HCT116 (cell line): ENCODE measurements around the gene ZNF496. TPM values are rescaled to one million over a fixed set of nuclear protein-coding genes. Genes with fewer than 3 reads are reported as not detected.
A peak's percentile ranks its signal among the peaks of the same experiment; 100 is the strongest.

Experiments
- ATAC-seq: fragments of 200-7000 bp; cut with Tn5 transposase; 2 replicates; pipeline ENCODE4 v1.9.1; 2020; ENCODE audit warnings: mild to moderate bottlenecking, moderate library complexity
- BruUV-seq: library from RNA; stranded (reverse); fragments of 400-500 nt; replicated peaks from 2 replicates; lab custom pipeline; 2021; lab: Mats Ljungman, UMichigan
- CTCF ChIA-PET: fragments of 300-600 bp; sonication (Branson Sonifier 250); formaldehyde crosslinking; loops from one replicate; lab custom pipeline; 2021; ENCODE audit warnings: antibody characterized with exemption; lab: Charles Lee
- POLR2A ChIA-PET: fragments of 300-600, 350-600 bp; sonication (Branson Sonifier 250); formaldehyde crosslinking; loops from one replicate; lab custom pipeline; 2021; ENCODE audit warnings: antibody characterized with exemption; lab: Charles Lee
- RAD21 ChIA-PET, 2 experiments: fragments of 300-600 bp; sonication (Branson Sonifier 250); formaldehyde crosslinking; loops; one replicate each; lab custom pipeline; 2023; ENCODE audit warnings: low total read pairs in 2 of 2; ENCODE audit not compliant: uncharacterized antibody in 2 of 2, unreplicated experiment in 2 of 2, low non-redundant PET in 1 of 2; lab: Charles Lee
- DNase-seq: peaks from one replicate; pipeline ENCODE4 v3.0.0-alpha.2; 2010; ENCODE audit warnings: low read depth, low spot score
- H2AFZ ChIP-seq: fragments of 200-600 bp; shearing (Covaris generic), sonication (generic); 2 replicates; pipeline ENCODE4 v1.6.1; 2017; ENCODE audit warnings: low read depth, mixed run types, mixed read lengths, antibody characterized with exemption, low read length; ENCODE audit not compliant: poor library complexity, severe bottlenecking
- H3K27ac ChIP-seq: 2 replicates; pipeline ENCODE4 v1.5.1; 2012; ENCODE audit warnings: low read depth, low read length
- H3K27me3 ChIP-seq: fragments of 200-600 bp; sonication (generic); 2 replicates; pipeline ENCODE4 v1.6.1; 2016; ENCODE audit warnings: mixed run types, low read length, mixed read lengths; ENCODE audit not compliant: insufficient read depth
- H3K36me3 ChIP-seq, 2 experiments: fragments of 200-500 bp in 1 of 2; fragments of 200-600 bp in 1 of 2; sonication (Bioruptor generic) in 1 of 2; sonication (generic) in 1 of 2; 2 replicates each; pipeline versions ENCODE4 v1.5.1 to v1.6.1; 2014 to 2016; ENCODE audit warnings: low read length in 2 of 2, inconsistent platforms in 1 of 2, mixed read lengths in 1 of 2, mixed run types in 1 of 2; ENCODE audit not compliant: insufficient read depth in 2 of 2, control insufficient read depth in 1 of 2
- H3K4me1 ChIP-seq, 2 experiments: fragments of 200-600 bp in 1 of 2; sonication (generic) in 1 of 2; 2 replicates each; pipeline versions ENCODE4 v1.5.1 to v1.6.1; 2012 to 2017; ENCODE audit warnings: low read length in 2 of 2, inconsistent platforms in 1 of 2, mild to moderate bottlenecking in 1 of 2, mixed read lengths in 1 of 2, mixed run types in 1 of 2, moderate library complexity in 1 of 2; ENCODE audit not compliant: insufficient read depth in 2 of 2, control insufficient read depth in 1 of 2
- H3K4me2 ChIP-seq: fragments of 200-600 bp; sonication (generic); 2 replicates; pipeline ENCODE4 v1.6.1; 2017; ENCODE audit warnings: mixed run types, low read length, mixed read lengths
- H3K4me3 ChIP-seq, 2 experiments: fragments of 200-600 bp in 1 of 2; sonication (generic) in 1 of 2; replicated peaks in 1 of 2; 2 replicates each; pipeline ENCODE4 v1.5.1; 2011 to 2016; ENCODE audit warnings: low read length in 2 of 2, control low read depth in 1 of 2, low read depth in 1 of 2, mild to moderate bottlenecking in 1 of 2, mixed read lengths in 1 of 2, mixed run types in 1 of 2
- H3K79me2 ChIP-seq: fragments of 200-600 bp; sonication (generic); 2 replicates; pipeline ENCODE4 v1.6.1; 2017; ENCODE audit warnings: mild to moderate bottlenecking, mixed run types, low read length, moderate library complexity, mixed read lengths; ENCODE audit not compliant: insufficient read depth
- H3K9ac ChIP-seq: fragments of 200-600 bp; sonication (generic); 2 replicates; pipeline ENCODE4 v1.6.1; 2016; ENCODE audit warnings: low read length, mixed read lengths
- H3K9me2 ChIP-seq: fragments of 200-600 bp; sonication (generic), shearing (Covaris generic); 2 replicates; pipeline ENCODE4 v1.6.1; 2017; ENCODE audit warnings: mixed run types, mild to moderate bottlenecking, moderate library complexity; ENCODE audit not compliant: insufficient read depth
- H3K9me3 ChIP-seq, 2 experiments: fragments of 200-500 bp in 1 of 2; fragments of 200-600 bp in 1 of 2; sonication (Bioruptor generic) in 1 of 2; sonication (generic) in 1 of 2; 2 replicates each; pipeline ENCODE4 v1.6.1; 2014 to 2017; ENCODE audit warnings: low read length in 2 of 2, mixed read lengths in 2 of 2, inconsistent platforms in 1 of 2, low read depth in 1 of 2, mild to moderate bottlenecking in 1 of 2, mixed run types in 1 of 2, moderate library complexity in 1 of 2; ENCODE audit not compliant: control insufficient read depth in 1 of 2, insufficient read depth in 1 of 2
- H4K20me1 ChIP-seq: fragments of 200-600 bp; sonication (generic), shearing (Covaris generic); 2 replicates; pipeline ENCODE4 v1.6.1; 2017; ENCODE audit warnings: mixed run types, mild to moderate bottlenecking, moderate library complexity; ENCODE audit not compliant: insufficient read depth
- CBX3 ChIP-seq: IDR thresholded peaks from 2 replicates; pipeline ENCODE4 v1.6.1; 2012; ENCODE audit warnings: low read depth
- ELF1 ChIP-seq: IDR thresholded peaks from 2 replicates; pipeline ENCODE4 v1.6.1; 2012; ENCODE audit warnings: low read depth, borderline replicate concordance
- FOSL1 ChIP-seq: IDR thresholded peaks from 2 replicates; pipeline ENCODE4 v1.6.1; 2012; ENCODE audit warnings: low read depth
- intact Hi-C: fragments of 100-400 bp; cut with micrococcal nuclease; formaldehyde crosslinking; loops from 2 replicates; pipeline ENCODE4 v1.10.0; 2022
- total RNA-seq: library from RNA; stranded (reverse); gene quantifications from one replicate; pipeline ENCODE4 v1.2.1, GENCODE V29; 2021; ENCODE audit not compliant: unreplicated experiment
- TF ChIP-seq, protein P1 (sequence below): IDR thresholded peaks from 2 replicates; pipeline ENCODE4 v1.6.1; 2012; ENCODE audit warnings: low read depth
- TF ChIP-seq, protein P2 (sequence below), 3 experiments: fragments of 200-600 bp in 1 of 3; sonication (generic) in 1 of 3; IDR thresholded peaks in 2 of 3; conservative IDR thresholded peaks in 1 of 3; 2 replicates each; pipeline ENCODE4 v1.5.1; 2012 to 2017; ENCODE audit warnings: low read depth in 2 of 3, low read length in 2 of 3, antibody characterized with exemption in 1 of 3, borderline replicate concordance in 1 of 3, control low read depth in 1 of 3, mild to moderate bottlenecking in 1 of 3, mixed read lengths in 1 of 3, mixed run types in 1 of 3, moderate library complexity in 1 of 3; ENCODE audit not compliant: insufficient read depth in 1 of 3
- TF ChIP-seq, protein P3 (sequence below): IDR thresholded peaks from 2 replicates; pipeline ENCODE4 v1.6.1; 2011; ENCODE audit warnings: mild to moderate bottlenecking, low read length, moderate library complexity; ENCODE audit not compliant: insufficient replicate concordance; ENCODE audit errors: extremely low read depth

ZNF496 gene
- total RNA-seq, 1 experiment from 2014 or later, result 37.4 TPM

DNA sequence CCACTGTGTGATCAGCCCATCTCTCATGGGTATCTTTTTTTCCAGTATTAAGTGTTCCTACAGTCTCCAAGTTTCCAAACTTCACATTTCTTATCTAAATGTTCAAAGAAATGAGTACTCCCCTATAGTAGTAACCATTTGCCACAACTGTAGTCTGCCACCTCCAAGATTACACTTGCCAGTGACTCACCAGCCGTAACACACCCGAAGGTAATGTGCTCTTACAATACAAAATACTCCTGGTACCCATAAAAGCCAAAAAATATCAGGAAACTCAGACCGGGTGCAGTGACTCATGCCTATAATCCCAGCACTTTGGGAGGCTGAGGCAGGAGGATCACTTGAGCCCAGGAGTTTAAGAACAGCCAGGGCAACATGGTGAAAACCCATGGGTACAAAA lies 20.5 kb upstream of the ZNF496 start:
- Histone ChIP-seq H3K9me3 (no peaks in the 10 kb centered on the region), H3K4me1 (peaks cover 0 to 4% of the 10 kb centered on the region in 2 experiments; a peak in 1 of 4 replicates), H2AFZ (no peak overlapping the region), H4K20me1 (no peaks in the 10 kb centered on the region), H3K27ac (no peak overlapping the region), H3K4me3 (no peak overlapping the region), H3K27me3 (no peaks in the 10 kb centered on the region), H3K4me2 (no peak overlapping the region), H3K9me2 (no peaks in the 10 kb centered on the region), H3K36me3 (no peaks in the 10 kb centered on the region), H3K79me2 (no peaks in the 10 kb centered on the region), H3K9ac (no peak overlapping the region)
- ATAC-seq (peak; percentile 20; the same call in 1 of the 2 replicates), DNase-seq (no peak)
- POLR2A ChIA-PET, result no interaction called here
- no TSS peak for BruUV-seq
- CTCF ChIA-PET, result no interaction called here
- intact Hi-C loops, result no loop called here
- TF ChIP-seq, protein P1, sequence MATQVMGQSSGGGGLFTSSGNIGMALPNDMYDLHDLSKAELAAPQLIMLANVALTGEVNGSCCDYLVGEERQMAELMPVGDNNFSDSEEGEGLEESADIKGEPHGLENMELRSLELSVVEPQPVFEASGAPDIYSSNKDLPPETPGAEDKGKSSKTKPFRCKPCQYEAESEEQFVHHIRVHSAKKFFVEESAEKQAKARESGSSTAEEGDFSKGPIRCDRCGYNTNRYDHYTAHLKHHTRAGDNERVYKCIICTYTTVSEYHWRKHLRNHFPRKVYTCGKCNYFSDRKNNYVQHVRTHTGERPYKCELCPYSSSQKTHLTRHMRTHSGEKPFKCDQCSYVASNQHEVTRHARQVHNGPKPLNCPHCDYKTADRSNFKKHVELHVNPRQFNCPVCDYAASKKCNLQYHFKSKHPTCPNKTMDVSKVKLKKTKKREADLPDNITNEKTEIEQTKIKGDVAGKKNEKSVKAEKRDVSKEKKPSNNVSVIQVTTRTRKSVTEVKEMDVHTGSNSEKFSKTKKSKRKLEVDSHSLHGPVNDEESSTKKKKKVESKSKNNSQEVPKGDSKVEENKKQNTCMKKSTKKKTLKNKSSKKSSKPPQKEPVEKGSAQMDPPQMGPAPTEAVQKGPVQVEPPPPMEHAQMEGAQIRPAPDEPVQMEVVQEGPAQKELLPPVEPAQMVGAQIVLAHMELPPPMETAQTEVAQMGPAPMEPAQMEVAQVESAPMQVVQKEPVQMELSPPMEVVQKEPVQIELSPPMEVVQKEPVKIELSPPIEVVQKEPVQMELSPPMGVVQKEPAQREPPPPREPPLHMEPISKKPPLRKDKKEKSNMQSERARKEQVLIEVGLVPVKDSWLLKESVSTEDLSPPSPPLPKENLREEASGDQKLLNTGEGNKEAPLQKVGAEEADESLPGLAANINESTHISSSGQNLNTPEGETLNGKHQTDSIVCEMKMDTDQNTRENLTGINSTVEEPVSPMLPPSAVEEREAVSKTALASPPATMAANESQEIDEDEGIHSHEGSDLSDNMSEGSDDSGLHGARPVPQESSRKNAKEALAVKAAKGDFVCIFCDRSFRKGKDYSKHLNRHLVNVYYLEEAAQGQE, result no peak
- 0 out of 2 replicates have a peak, but pooled peaks have one; percentile 13 for TF ChIP-seq FOSL1
- RAD21 ChIA-PET, result no interaction called here

DNA sequence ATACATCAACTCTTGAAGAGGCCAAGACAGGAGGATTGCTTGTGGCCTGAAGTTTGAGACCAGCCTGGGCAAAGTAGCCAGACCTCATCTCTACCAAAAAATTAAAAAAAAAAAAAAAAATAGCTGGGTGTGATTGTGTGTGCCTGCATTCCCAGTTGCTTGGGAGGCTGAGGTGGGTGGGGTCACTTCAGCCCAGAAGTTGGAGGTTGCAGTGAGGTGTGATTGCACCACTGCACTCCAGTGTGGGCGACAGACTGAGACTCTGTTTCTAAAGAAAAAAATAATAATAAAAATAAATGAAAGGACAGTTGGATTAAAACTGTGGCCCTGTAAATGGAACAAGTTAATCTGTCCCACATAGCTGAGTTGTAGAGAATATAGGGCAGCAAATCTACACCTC lies 18.9 kb upstream of the ZNF496 start:
- ChIA-PET CTCF (no interaction called here), RAD21 (no interaction called here), POLR2A (no interaction called here)
- BruUV-seq, result no TSS peak
- Histone ChIP-seq H4K20me1 (no peaks in the 10 kb centered on the region), H3K4me1 (peaks cover 0 to 4% of the 10 kb centered on the region in 2 experiments; a peak in 1 of 4 replicates), H3K27ac (no peak overlapping the region), H3K79me2 (no peaks in the 10 kb centered on the region), H3K4me3 (no peak overlapping the region), H2AFZ (no peak overlapping the region), H3K9ac (no peak overlapping the region), H3K4me2 (no peak overlapping the region), H3K36me3 (no peaks in the 10 kb centered on the region), H3K9me2 (no peaks in the 10 kb centered on the region), H3K27me3 (no peaks in the 10 kb centered on the region), H3K9me3 (no peaks in the 10 kb centered on the region)
- ATAC-seq, result no peak
- intact Hi-C loops, result no loop called here
- no peak for DNase-seq
- TF ChIP-seq FOSL1 (no peak), CBX3 (no peak), ELF1 (no peak)
- TF ChIP-seq, protein P2, sequence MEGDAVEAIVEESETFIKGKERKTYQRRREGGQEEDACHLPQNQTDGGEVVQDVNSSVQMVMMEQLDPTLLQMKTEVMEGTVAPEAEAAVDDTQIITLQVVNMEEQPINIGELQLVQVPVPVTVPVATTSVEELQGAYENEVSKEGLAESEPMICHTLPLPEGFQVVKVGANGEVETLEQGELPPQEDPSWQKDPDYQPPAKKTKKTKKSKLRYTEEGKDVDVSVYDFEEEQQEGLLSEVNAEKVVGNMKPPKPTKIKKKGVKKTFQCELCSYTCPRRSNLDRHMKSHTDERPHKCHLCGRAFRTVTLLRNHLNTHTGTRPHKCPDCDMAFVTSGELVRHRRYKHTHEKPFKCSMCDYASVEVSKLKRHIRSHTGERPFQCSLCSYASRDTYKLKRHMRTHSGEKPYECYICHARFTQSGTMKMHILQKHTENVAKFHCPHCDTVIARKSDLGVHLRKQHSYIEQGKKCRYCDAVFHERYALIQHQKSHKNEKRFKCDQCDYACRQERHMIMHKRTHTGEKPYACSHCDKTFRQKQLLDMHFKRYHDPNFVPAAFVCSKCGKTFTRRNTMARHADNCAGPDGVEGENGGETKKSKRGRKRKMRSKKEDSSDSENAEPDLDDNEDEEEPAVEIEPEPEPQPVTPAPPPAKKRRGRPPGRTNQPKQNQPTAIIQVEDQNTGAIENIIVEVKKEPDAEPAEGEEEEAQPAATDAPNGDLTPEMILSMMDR (IDR thresholded peaks at IDR 0.05 in 2 of 3, conservative IDR thresholded peaks at IDR 0.05 in 1 of 3; ENCODE audit: borderline replicate concordance in 1 of 3, insufficient read depth in 1 of 3, low read depth in 2 of 3, low read length in 2 of 3), result no peak
- TF ChIP-seq, protein P1, result no peak
- TF ChIP-seq, protein P3, sequence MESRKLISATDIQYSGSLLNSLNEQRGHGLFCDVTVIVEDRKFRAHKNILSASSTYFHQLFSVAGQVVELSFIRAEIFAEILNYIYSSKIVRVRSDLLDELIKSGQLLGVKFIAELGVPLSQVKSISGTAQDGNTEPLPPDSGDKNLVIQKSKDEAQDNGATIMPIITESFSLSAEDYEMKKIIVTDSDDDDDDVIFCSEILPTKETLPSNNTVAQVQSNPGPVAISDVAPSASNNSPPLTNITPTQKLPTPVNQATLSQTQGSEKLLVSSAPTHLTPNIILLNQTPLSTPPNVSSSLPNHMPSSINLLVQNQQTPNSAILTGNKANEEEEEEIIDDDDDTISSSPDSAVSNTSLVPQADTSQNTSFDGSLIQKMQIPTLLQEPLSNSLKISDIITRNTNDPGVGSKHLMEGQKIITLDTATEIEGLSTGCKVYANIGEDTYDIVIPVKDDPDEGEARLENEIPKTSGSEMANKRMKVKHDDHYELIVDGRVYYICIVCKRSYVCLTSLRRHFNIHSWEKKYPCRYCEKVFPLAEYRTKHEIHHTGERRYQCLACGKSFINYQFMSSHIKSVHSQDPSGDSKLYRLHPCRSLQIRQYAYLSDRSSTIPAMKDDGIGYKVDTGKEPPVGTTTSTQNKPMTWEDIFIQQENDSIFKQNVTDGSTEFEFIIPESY, result no peak
